Uterus (tissue), 4 donors: ENCODE results near the gene KLF7. TPM values are rescaled to one million over a fixed set of nuclear protein-coding genes. Genes with fewer than 3 reads are reported as not detected.

Experiments
- DNase-seq, 2 donors: peaks; one replicate each; pipeline ENCODE4 v3.0.0-alpha.2; 2019 to 2020
- H3K27ac ChIP-seq, 2 donors: fragments of 200-600 bp; sonication (generic); 1 replicate in 1 of 2; 2 replicates in 1 of 2; pipeline ENCODE4 v1.5.1; 2016 to 2018
- H3K27me3 ChIP-seq, 2 donors: fragments of 200-600 bp; sonication (generic); one replicate each; pipeline ENCODE4 v1.5.1; 2018 to 2019; ENCODE audit warnings: control low read depth in 1 of 2
- H3K36me3 ChIP-seq, 2 donors: fragments of 200-600 bp; sonication (generic); one replicate each; pipeline ENCODE4 v1.5.1; 2019; ENCODE audit warnings: control low read depth in 1 of 2
- H3K4me1 ChIP-seq, 2 donors: fragments of 200-600 bp; sonication (generic); one replicate each; pipeline ENCODE4 v1.5.1; 2018 to 2019; ENCODE audit warnings: control low read depth in 1 of 2
- H3K4me3 ChIP-seq, 2 donors: fragments of 200-600 bp; sonication (generic); 1 replicate in 1 of 2; 2 replicates in 1 of 2; pipeline ENCODE4 v1.5.1; 2018 to 2019; ENCODE audit warnings: mild to moderate bottlenecking in 1 of 2
- H3K9me3 ChIP-seq, 2 donors: fragments of 200-600 bp; sonication (generic); one replicate each; pipeline ENCODE4 v1.5.1; 2019; ENCODE audit warnings: control low read depth in 1 of 2
- CTCF ChIP-seq, 4 experiments: fragments of 200-600 bp in 2 of 4; fragments of 450-650 bp in 2 of 4; sonication (generic) in 2 of 4; IDR thresholded peaks; one replicate each; pipeline ENCODE4 v1.5.1; 2016 to 2019; ENCODE audit warnings: antibody characterized with exemption in 4 of 4, mild to moderate bottlenecking in 2 of 4, moderate library complexity in 1 of 4
- POLR2A ChIP-seq, 2 donors: fragments of 450-650 bp; IDR thresholded peaks; one replicate each; pipeline ENCODE4 v1.6.1; 2016; ENCODE audit warnings: antibody characterized with exemption in 2 of 2, mild to moderate bottlenecking in 1 of 2, moderate library complexity in 1 of 2
- intact Hi-C: fragments of 100-400 bp; cut with DNase I; formaldehyde crosslinking; loops from one replicate; pipeline ENCODE4 v1.15.1; 2023; ENCODE audit warnings: low total_unique reads
- total RNA-seq, 4 donors: library from RNA; depleted of rRNA in 3 of 4; stranded (reverse); fragments of >200 nt in 3 of 4; gene quantifications; one replicate each; pipeline versions ENCODE4 v1.1.0 to v1.2.4, GENCODE V29; 2014 to 2023
- donor health status: DM: yes; HTN: yes; CAD: no.

Gene KLF7
- total RNA-seq, 4 donors from 2014 or later: 20.9 to 96.0 (median 39.4) TPM

- Histone ChIP-seq H3K4me3 (no peak overlapping the region), H3K9me3 (no peaks in the 10 kb centered on the region), H3K27ac (no peak overlapping the region), H3K36me3 (no peaks in the 10 kb centered on the region), H3K4me1 (no peaks in the 10 kb centered on the region), H3K27me3 (no peaks in the 10 kb centered on the region)
- TF ChIP-seq CTCF (IDR thresholded peaks at IDR 0.05): no peak
- no peak for TF ChIP-seq POLR2A (IDR thresholded peaks at IDR 0.05)
- intact Hi-C loops: no loop called here
- no peak for DNase-seq
These were observed 62.6 kb downstream of the KLF7 start for GRCh38 chr2:207103132-207103531.

GRCh38 chr2:207101984-207102383 lies 63.8 kb downstream of the KLF7 start:
- H3K4me1 ChIP-seq: peaks cover 0 to 4% of the 10 kb centered on the region in 2 donors
- no peaks in the 10 kb centered on the region for H3K36me3 ChIP-seq
- no peaks in the 10 kb centered on the region for H3K9me3 ChIP-seq
- no peak for DNase-seq
- H3K27ac ChIP-seq: no peak overlapping the region
- TF ChIP-seq CTCF (IDR thresholded peaks at IDR 0.05) (no peak), POLR2A (IDR thresholded peaks at IDR 0.05) (no peak)
- intact Hi-C loops: no loop called here
- H3K4me3 ChIP-seq: no peak overlapping the region
- no peaks in the 10 kb centered on the region for H3K27me3 ChIP-seq

GRCh38 chr2:207097278-207097677 lies 68.5 kb downstream of the KLF7 start:
- H3K4me3 ChIP-seq: no peak overlapping the region
- TF ChIP-seq POLR2A (IDR thresholded peaks at IDR 0.05): no peak
- TF ChIP-seq CTCF (IDR thresholded peaks at IDR 0.05): no peak
- no peak overlapping the region for H3K27ac ChIP-seq
- no peaks in the 10 kb centered on the region for H3K27me3 ChIP-seq
- peaks cover 0 to 16% of the 10 kb centered on the region in 2 donors for H3K4me1 ChIP-seq
- H3K9me3 ChIP-seq: no peaks in the 10 kb centered on the region
- intact Hi-C loops: no loop called here
- no peak for DNase-seq
- no peaks in the 10 kb centered on the region for H3K36me3 ChIP-seq

- intact Hi-C loops: no loop called here
- peak overlapping the region in 1 of 2 donors; percentile 19 for H3K27ac ChIP-seq
- DNase-seq: no peak
- no peaks in the 10 kb centered on the region for H3K9me3 ChIP-seq
- no peaks in the 10 kb centered on the region for H3K27me3 ChIP-seq
- H3K4me1 ChIP-seq: peaks cover 0 to 16% of the 10 kb centered on the region in 2 donors
- no peaks in the 10 kb centered on the region for H3K36me3 ChIP-seq
- TF ChIP-seq POLR2A (IDR thresholded peaks at IDR 0.05) (no peak), CTCF (IDR thresholded peaks at IDR 0.05) (no peak)
- H3K4me3 ChIP-seq: no peak overlapping the region
These were observed 69.8 kb downstream of the KLF7 start for GRCh38 chr2:207095963-207096362.

- intact Hi-C loops: no loop called here
- no peak for TF ChIP-seq CTCF (IDR thresholded peaks at IDR 0.05)
- no peak for TF ChIP-seq POLR2A (IDR thresholded peaks at IDR 0.05)
- peaks cover 0 to 16% of the 10 kb centered on the region in 2 donors for H3K4me1 ChIP-seq
These were observed 72.5 kb downstream of the KLF7 start for GRCh38 chr2:207093234-207093633.

More at GRCh38 chr2:207093234-207093633, 72.5 kb downstream of the KLF7 start:
- no peaks in the 10 kb centered on the region for H3K36me3 ChIP-seq
- H3K27ac ChIP-seq: no peak overlapping the region
- no peaks in the 10 kb centered on the region for H3K9me3 ChIP-seq
- no peaks in the 10 kb centered on the region for H3K27me3 ChIP-seq
- no peak for DNase-seq
- H3K4me3 ChIP-seq: no peak overlapping the region
